Measurements from ENCODE around the gene NTN5. TPM values are rescaled to one million over a fixed set of nuclear protein-coding genes. Genes with fewer than 3 reads are reported as not detected.

NTN5 gene
- total and polyA plus RNA-seq, 10 of the 15 experiments (the other 5 are each of a cell fraction or from before 2014, with no cell fraction given) = 0.07 to 0.22 TPM; not detected in 8

DNA sequence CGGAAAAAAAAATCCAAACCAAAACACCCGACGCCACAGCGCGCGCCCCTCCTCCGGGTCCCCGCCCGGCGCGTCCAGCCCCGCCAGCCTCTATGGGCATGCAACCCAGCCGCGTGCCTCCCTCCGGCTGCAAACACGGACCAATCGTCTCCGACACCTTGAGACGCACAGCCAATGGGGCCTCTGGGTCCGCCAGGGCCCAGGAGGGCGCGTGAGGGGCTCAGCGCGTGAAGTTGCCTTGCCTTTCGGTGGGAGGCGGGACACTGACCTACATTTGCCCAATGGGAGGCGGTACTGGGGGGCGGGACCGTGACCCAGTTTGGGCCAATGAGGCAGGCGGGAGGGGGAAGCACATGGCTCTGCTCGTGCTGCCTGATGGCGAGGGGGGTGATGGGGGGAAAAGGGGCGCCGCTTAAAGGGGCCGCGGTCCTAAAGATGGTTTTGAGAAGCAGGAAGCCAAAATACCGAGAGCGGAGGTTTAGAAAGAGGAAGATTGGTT is 35.3 kb downstream of the NTN5 start (continued):
- peak; percentile 95 to 97; a peak in 3 of 4 replicates for TF ChIP-seq BHLHE40 (IDR thresholded peaks at IDR 0.05; ENCODE audit: borderline replicate concordance in 1 of 2, low read depth in 2 of 2, low read length in 1 of 2)
- TF ChIP-seq ZNF24 (IDR thresholded peaks at IDR 0.05) = no peak
- TF ChIP-seq, protein P1, sequence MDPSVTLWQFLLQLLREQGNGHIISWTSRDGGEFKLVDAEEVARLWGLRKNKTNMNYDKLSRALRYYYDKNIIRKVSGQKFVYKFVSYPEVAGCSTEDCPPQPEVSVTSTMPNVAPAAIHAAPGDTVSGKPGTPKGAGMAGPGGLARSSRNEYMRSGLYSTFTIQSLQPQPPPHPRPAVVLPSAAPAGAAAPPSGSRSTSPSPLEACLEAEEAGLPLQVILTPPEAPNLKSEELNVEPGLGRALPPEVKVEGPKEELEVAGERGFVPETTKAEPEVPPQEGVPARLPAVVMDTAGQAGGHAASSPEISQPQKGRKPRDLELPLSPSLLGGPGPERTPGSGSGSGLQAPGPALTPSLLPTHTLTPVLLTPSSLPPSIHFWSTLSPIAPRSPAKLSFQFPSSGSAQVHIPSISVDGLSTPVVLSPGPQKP (IDR thresholded peaks at IDR 0.05; ENCODE audit: low read depth, low read length) = no peak
- no peak for TF ChIP-seq JUNB (IDR thresholded peaks at IDR 0.05)
- peak; percentile 97 for TF ChIP-seq PAX5 (IDR thresholded peaks at IDR 0.05; ENCODE audit: borderline replicate concordance, low read depth, low read length)
- no peak for TF ChIP-seq ZZZ3 (IDR thresholded peaks at IDR 0.05; ENCODE audit: control insufficient read depth, insufficient read length, low read depth)
- TF ChIP-seq, protein P2, sequence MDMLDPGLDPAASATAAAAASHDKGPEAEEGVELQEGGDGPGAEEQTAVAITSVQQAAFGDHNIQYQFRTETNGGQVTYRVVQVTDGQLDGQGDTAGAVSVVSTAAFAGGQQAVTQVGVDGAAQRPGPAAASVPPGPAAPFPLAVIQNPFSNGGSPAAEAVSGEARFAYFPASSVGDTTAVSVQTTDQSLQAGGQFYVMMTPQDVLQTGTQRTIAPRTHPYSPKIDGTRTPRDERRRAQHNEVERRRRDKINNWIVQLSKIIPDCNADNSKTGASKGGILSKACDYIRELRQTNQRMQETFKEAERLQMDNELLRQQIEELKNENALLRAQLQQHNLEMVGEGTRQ (IDR thresholded peaks at IDR 0.05; ENCODE audit: borderline replicate concordance, low read depth, low read length) = peak; percentile 64
- TF ChIP-seq, protein P3, sequence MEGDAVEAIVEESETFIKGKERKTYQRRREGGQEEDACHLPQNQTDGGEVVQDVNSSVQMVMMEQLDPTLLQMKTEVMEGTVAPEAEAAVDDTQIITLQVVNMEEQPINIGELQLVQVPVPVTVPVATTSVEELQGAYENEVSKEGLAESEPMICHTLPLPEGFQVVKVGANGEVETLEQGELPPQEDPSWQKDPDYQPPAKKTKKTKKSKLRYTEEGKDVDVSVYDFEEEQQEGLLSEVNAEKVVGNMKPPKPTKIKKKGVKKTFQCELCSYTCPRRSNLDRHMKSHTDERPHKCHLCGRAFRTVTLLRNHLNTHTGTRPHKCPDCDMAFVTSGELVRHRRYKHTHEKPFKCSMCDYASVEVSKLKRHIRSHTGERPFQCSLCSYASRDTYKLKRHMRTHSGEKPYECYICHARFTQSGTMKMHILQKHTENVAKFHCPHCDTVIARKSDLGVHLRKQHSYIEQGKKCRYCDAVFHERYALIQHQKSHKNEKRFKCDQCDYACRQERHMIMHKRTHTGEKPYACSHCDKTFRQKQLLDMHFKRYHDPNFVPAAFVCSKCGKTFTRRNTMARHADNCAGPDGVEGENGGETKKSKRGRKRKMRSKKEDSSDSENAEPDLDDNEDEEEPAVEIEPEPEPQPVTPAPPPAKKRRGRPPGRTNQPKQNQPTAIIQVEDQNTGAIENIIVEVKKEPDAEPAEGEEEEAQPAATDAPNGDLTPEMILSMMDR (IDR thresholded peaks at IDR 0.05 in 2 of 3, conservative IDR thresholded peaks at IDR 0.05 in 1 of 3; ENCODE audit: control insufficient read depth in 2 of 3, extremely low read depth in 1 of 3, insufficient read depth in 1 of 3, low read depth in 3 of 3, low read length in 3 of 3) = no peak; a peak in 1 of 6 replicates
- peak; percentile 94 for TF ChIP-seq SP1 (IDR thresholded peaks at IDR 0.05; ENCODE audit: low read depth, low read length)
- no peak for TF ChIP-seq FOXK2 (IDR thresholded peaks at IDR 0.05)
- TF ChIP-seq KLF5 (IDR thresholded peaks at IDR 0.05; ENCODE audit: partially characterized antibody) = peak; percentile 21
- TF ChIP-seq ZNF274 (IDR thresholded peaks at IDR 0.05; ENCODE audit: insufficient read depth, insufficient read length) = no peak
- TF ChIP-seq, protein P4, sequence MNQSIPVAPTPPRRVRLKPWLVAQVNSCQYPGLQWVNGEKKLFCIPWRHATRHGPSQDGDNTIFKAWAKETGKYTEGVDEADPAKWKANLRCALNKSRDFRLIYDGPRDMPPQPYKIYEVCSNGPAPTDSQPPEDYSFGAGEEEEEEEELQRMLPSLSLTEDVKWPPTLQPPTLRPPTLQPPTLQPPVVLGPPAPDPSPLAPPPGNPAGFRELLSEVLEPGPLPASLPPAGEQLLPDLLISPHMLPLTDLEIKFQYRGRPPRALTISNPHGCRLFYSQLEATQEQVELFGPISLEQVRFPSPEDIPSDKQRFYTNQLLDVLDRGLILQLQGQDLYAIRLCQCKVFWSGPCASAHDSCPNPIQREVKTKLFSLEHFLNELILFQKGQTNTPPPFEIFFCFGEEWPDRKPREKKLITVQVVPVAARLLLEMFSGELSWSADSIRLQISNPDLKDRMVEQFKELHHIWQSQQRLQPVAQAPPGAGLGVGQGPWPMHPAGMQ (IDR thresholded peaks at IDR 0.05; ENCODE audit: borderline replicate concordance) = no peak
- no peak for TF ChIP-seq EGR1 (IDR thresholded peaks at IDR 0.05; ENCODE audit: borderline replicate concordance in 1 of 2, low read depth in 2 of 2, low read length in 2 of 2)
- no peak for TF ChIP-seq CBFB (IDR thresholded peaks at IDR 0.05; ENCODE audit: low read depth)
- no peak for TF ChIP-seq HDAC2 (IDR thresholded peaks at IDR 0.05)

All from GM12878 (cell line).